ENCODE results near the gene SEZ6. TPM values are rescaled to one million over a fixed set of nuclear protein-coding genes. Genes with fewer than 3 reads are reported as not detected.

Gene SEZ6
- total and polyA plus RNA-seq, 10 of the 15 experiments (the other 5 are each of a cell fraction or from before 2014, with no cell fraction given), result 0.05 to 0.87 (median 0.17) TPM; not detected in 4

- WGBS (ENCODE audit: insufficient coverage, insufficient replicate concordance, low lambda C conversion rate, missing lambda C conversion rate), result 51% methylated on average over 12 of the region's 12 CpGs
- RAD21 ChIA-PET (ENCODE audit: unreplicated experiment), result no interaction called here
- Histone ChIP-seq H4K20me1 (ENCODE audit: control insufficient read depth, insufficient read depth) (no peaks in the 10 kb centered on the region), H3K4me2 (ENCODE audit: control insufficient read depth, insufficient read depth) (no peak overlapping the region), H2AFZ (ENCODE audit: control insufficient read depth, low read depth, low read length) (no peak overlapping the region), H3K9ac (ENCODE audit: control insufficient read depth, insufficient read depth, low read length) (no peak overlapping the region), H3K9me3 (replicated peaks; ENCODE audit: control insufficient read depth, insufficient read depth, low read length) (no peaks in the 10 kb centered on the region), H3K4me3 (no peak overlapping the region), H3K27ac (ENCODE audit: control insufficient read depth, insufficient read depth) (no peak overlapping the region), H3K27me3 (replicated peaks in 1 of 2; ENCODE audit: control insufficient read depth in 2 of 2, insufficient read depth in 2 of 2, low read length in 1 of 2) (no peaks in the 10 kb centered on the region), H3K79me2 (ENCODE audit: control insufficient read depth, insufficient read depth, low read length) (no peaks in the 10 kb centered on the region), H3K36me3 (ENCODE audit: control insufficient read depth in 2 of 2, insufficient read depth in 2 of 2, low read length in 1 of 2) (no peaks in the 10 kb centered on the region), H3K4me1 (ENCODE audit: control insufficient read depth, insufficient read depth, low read length) (peaks cover 3% of the 10 kb centered on the region; the same call in 1 of the 2 replicates)
- DNase-seq (ENCODE audit: low read depth, low spot score) (no peak), ATAC-seq (no peak), FAIRE-seq (no peak)
- TF ChIP-seq MTA3 (IDR thresholded peaks at IDR 0.05; ENCODE audit: borderline replicate concordance, low read length) (no peak), BACH1 (IDR thresholded peaks at IDR 0.05; ENCODE audit: borderline replicate concordance) (no peak), NFYA (IDR thresholded peaks at IDR 0.05; ENCODE audit: borderline replicate concordance, low read depth, low read length) (no peak), ZSCAN29 (IDR thresholded peaks at IDR 0.05) (no peak), KDM1A (IDR thresholded peaks at IDR 0.05; ENCODE audit: borderline replicate concordance) (no peak), RCOR1 (conservative IDR thresholded peaks at IDR 0.05; ENCODE audit: low read depth, low read length) (no peak), TBL1XR1 (IDR thresholded peaks at IDR 0.05; ENCODE audit: low read depth, low read length) (no peak), DPF2 (IDR thresholded peaks at IDR 0.05) (no peak), SREBF2 (IDR thresholded peaks at IDR 0.05; ENCODE audit: low read length) (no peak), SP1 (IDR thresholded peaks at IDR 0.05; ENCODE audit: low read depth, low read length) (no peak), ZBTB33 (IDR thresholded peaks at IDR 0.05) (no peak), SREBF1 (IDR thresholded peaks at IDR 0.05; ENCODE audit: low read length) (no peak)
- TF ChIP-seq, protein P1, sequence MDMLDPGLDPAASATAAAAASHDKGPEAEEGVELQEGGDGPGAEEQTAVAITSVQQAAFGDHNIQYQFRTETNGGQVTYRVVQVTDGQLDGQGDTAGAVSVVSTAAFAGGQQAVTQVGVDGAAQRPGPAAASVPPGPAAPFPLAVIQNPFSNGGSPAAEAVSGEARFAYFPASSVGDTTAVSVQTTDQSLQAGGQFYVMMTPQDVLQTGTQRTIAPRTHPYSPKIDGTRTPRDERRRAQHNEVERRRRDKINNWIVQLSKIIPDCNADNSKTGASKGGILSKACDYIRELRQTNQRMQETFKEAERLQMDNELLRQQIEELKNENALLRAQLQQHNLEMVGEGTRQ (IDR thresholded peaks at IDR 0.05; ENCODE audit: borderline replicate concordance, low read depth, low read length), result no peak
- TF ChIP-seq, protein P2, sequence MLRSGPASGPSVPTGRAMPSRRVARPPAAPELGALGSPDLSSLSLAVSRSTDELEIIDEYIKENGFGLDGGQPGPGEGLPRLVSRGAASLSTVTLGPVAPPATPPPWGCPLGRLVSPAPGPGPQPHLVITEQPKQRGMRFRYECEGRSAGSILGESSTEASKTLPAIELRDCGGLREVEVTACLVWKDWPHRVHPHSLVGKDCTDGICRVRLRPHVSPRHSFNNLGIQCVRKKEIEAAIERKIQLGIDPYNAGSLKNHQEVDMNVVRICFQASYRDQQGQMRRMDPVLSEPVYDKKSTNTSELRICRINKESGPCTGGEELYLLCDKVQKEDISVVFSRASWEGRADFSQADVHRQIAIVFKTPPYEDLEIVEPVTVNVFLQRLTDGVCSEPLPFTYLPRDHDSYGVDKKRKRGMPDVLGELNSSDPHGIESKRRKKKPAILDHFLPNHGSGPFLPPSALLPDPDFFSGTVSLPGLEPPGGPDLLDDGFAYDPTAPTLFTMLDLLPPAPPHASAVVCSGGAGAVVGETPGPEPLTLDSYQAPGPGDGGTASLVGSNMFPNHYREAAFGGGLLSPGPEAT (IDR thresholded peaks at IDR 0.05; ENCODE audit: low read depth), result no peak
- intact Hi-C loops (cut with micrococcal nuclease; ENCODE audit: unreplicated experiment) (loop anchor here (5.0 to 10.0 kb wide), 2 partner anchors 47 to 85 kb away; no protein-coding TSS in a partner anchor), in situ Hi-C loops (cut with MboI) (loop anchor here (5.0 kb wide), 1 partner anchor 152 kb away; no protein-coding TSS in a partner anchor)
- no TSS peak for BruUV-seq (replicated peaks)
- POLR2A ChIA-PET, result interaction anchor here (0.5 kb wide), 1 partner anchor 362 kb away, joined by 4 read pairs; no protein-coding TSS in a partner anchor
- SMC1A ChIA-PET (ENCODE audit: uncharacterized antibody, unreplicated experiment), result interaction anchor here (0.8 to 1.3 kb wide), 2 partner anchors 79 to 147 kb away, joined by 3 read pairs; no protein-coding TSS in a partner anchor
- CTCF ChIA-PET, result interaction anchor here (3.5 to 4.1 kb wide), 2 partner anchors 142 to 148 kb away, joined by 21 to 36 read pairs; no protein-coding TSS in a partner anchor
Observed at GRCh38 chr17:28969706-28970393, 36.0 kb downstream of the SEZ6 start.

Measured in GM12878 (cell line).